Activated effector memory CD4-positive, alpha-beta T cell treated with Interleukin-2 at 50 U/mL for 16 hours (primary cell): Measurements from ENCODE around the gene DMGDH.

Experiments used
- DNase-seq: peaks from one replicate; pipeline ENCODE4 v3.0.0-alpha.2; 2020

The DMGDH gene

DNA sequence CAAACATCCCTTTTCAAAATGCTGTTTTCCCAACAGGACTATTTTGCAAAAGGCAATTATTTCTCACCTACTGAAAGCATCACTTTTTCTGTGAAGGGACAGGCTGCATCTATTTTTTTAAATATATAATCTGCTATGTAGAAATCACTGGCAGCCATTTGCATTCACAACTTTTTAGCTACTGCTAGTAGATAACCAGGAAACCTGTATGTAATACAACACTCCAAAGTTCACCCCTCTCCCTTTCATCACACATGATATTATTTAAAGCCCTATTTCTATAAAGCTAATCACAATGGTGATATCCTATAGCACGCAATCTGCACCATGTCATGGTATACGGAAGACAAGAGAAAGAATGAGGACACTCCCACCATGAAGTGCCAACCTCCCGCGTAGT is 9.8 kb downstream of the DMGDH start:
- no peak for DNase-seq

DNA sequence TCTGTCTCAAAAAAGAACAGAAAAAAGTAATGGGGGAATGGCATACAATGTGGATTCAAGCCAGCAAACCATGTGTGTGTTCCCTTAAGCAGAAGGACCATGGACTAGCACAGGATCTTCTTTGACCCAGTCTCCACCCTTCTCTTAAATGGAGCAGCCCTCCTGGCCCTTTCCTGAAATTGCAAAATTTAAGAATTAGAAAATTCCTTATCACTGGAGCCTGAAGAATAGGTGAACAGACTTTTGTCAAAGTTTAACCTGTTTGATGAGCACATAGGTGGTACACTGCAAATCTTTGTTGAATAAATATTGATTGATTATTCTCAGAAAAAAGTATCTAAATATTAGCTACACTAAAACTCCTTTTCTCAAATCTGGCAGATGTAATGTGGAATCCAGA is 12.6 kb downstream of the DMGDH start:
- no peak for DNase-seq

DNA sequence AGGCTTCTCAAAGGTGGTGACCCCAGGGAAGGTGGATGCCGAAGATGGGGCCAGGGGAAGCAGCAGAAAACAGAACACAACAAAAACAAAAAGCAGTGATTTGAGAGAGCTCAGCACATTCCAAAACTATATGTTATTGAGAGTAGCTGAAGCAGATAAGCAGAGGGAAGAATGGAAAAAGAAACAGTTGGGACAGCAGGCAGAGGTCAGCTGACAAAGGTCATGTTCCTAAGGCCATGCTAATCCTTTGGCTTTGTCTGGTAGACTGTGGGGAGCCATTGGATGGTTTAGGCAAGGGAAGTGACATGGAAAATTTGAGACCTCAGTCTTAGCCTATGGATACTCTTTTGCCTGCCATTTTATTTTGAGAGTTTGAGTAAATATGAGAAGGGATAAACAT is 14.5 kb downstream of the DMGDH start:
- no peak for DNase-seq

DNA sequence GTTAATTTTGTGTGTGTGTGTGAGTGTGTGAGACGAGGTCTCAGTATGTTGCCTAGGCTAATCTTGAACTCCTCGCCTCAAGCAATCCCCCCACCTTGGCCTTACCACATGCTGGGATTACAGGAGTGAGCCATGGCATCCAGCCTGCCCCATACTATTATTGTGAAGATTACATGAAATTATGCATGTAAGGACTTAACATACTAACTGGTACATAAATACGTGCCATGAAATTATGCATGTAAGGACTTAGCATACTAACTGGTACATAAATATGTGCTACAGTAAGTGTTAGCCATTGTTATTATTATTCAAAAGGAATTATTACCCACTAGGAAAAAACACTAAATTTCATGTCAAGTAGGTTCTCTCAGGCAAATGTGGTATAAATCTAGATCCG is 16.2 kb downstream of the DMGDH start:
- no peak for DNase-seq

DNA sequence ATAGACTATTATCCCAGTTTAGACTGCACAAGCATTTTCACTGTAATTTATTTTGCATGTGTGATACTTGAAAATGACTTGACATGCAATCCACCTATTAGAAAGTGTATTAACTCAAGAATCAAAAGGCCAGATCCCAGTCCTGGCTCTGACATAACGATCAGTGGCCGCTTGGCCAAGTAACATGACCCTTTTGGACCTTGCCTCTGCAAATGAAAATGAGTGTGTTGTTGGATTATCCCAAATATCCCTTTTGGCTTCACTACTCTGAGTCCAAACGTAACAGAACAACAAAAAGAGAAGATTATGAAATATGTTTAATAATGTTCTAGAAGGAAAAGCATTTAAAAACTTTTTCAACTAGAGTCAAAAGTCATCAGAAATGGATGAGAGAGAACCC is 19.0 kb downstream of the DMGDH start:
- DNase-seq = no peak

DNA sequence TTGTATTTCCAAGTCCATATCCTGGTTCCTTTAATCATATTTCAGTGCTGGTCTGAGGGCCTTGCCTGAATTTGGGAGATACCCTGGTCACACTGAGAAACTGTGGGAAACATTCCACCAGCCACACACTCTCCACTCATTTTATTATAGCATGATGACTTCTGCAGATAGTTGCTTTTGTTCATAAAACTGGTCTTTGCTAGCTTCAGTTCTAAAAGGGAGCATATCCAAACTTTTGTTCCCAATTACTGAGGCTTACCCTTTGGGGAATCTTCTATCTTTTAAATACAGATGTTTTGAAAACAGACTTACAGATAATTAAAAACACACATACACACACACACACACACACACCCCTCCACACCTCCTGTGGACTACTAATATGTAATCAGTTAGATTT is 21.0 kb downstream of the DMGDH start:
- no peak for DNase-seq

DNA sequence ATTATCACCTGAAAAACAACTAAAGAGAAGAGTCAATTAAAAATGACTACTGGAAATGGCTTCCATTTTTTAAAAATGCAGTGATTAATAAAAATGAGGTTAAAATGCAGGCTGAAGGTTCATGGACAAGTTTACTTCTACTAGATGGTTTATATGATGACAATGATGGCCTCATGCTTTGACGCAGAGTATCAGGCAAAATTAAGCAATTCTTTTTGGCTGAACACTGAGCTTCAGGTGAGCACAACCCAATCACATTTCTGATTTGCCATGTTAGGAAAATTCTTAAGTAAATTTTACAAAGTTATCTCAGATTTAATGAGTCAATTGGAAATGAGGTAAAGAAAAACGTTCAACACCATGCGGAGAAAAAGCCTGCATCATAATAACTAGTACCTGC is 22.3 kb downstream of the DMGDH start:
- DNase-seq = no peak

DNA sequence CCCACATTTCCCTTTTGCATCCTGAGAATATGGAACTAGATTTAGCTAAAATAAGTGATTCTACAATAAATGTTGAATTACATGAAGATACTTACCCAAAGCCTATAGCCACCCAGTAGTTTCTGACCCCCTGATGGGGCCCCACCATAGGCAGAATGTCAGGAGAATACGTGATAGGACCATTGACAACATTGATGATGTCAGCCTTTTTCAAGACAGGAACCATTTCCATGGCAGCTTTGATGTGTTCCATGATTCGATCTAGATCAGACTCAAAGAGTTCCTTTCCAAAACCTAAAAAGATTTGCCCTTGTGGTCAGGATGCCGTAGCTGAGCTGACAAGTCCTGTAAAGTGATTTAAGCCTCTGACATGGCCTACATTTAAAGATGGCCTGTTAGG is 27.3 kb downstream of the DMGDH start:
- DNase-seq = no peak

DNA sequence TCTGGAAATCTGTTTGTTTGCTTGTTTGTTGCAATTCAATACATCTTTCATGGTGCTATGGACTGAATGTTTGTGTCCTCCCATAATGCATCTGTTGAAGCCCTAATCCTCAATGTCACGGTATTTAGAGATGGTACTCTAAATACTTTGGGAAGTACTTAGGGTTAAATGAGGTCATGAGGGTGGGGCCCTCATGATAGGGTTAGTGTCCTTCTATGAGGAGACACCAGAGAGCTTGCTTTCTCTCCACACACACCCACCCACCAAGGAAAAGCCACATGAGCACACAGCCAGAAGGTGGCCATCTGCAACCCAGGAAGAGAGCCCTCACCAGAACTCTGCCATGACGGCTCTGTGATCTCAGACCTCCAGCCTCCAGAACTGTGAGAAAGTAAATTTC is 32.7 kb downstream of the DMGDH start:
- no peak for DNase-seq

DNA sequence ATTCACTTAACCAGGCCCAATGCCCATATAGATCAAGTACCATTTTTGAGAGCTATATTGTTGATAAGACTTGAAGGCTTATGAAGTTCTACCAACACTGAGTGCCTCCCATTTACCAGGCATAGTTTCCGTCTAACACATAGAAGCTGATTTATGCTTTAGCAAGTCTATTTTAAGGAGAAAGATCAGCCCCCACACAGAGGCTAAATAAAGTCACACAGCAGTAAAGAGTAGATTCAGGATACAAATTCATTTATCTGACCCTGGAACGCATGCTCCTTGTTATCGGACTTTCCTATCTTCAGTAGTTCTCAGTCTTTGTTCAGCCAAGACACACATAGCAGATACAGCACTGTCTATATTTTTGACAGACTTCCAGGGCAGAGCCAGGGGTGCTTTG is 34.2 kb downstream of the DMGDH start:
- no peak for DNase-seq

DNA sequence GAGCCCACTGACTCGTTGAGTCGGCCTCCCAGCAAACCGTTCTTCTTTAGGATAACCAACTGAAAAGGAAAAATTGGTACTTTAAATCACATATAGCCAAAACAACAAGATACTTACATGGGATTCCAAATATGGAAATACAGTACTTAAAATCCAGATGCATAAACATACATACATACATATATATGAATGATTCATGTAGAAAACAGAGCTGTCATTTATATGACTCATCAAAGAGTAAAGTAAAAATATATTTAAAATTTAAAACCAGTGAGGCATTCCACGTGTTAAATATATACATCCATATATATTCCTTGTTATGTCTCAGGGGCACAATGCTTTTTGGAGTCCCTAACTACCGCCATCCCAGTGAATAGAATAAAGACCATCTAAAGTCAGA is 36.7 kb downstream of the DMGDH start:
- DNase-seq = no peak

DNA sequence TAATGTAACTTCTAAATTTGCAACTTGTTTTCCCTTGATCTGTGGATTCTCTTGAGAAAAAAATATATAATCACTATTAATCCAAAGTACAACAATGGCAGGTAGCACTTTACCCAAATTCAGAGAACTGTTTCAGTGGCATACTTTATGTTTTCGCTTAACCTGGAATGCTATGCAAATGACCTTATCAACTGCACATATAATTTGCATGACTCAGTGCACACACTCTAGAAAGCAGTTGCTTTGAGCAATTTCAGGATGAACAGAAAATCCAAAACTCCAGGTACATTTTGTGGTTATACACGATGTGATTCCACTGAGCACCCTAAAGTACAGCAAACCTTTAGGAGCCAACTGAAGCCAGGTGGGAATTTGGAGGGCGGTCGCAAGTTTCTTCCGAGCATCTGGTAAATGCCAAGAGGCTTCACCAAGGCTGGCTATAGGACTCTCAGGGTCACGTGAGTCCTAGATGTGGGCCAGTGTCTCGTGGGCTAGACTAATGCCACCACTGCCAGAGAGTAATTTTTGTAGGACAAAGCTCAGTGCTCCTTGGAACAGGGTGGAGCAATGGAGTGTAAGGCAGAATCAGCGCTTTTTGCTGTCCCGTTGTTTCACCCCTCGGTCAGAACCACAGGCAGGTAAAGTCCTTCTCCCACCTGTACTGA is 37.3 kb downstream of the DMGDH start:
- DNase-seq = no peak

DNA sequence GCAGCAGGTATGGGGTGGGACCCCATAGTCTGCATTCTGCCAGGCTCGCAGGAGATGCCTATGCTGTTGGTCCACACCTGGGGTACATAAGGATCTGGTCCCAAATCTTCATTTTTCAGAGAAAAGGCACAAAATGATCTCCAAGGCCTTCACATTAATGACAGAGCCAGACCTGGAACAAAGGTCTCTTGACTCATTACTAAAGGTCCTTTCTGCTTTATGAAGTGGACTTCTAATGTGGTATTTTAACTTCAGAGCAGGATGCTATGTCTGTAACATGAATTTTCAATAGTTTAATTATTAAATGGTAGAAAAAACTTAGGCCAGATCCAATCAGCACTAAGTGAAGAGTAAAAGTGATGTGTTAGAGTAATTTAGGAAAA is 38.0 kb downstream of the DMGDH start:
- DNase-seq = no peak

DNA sequence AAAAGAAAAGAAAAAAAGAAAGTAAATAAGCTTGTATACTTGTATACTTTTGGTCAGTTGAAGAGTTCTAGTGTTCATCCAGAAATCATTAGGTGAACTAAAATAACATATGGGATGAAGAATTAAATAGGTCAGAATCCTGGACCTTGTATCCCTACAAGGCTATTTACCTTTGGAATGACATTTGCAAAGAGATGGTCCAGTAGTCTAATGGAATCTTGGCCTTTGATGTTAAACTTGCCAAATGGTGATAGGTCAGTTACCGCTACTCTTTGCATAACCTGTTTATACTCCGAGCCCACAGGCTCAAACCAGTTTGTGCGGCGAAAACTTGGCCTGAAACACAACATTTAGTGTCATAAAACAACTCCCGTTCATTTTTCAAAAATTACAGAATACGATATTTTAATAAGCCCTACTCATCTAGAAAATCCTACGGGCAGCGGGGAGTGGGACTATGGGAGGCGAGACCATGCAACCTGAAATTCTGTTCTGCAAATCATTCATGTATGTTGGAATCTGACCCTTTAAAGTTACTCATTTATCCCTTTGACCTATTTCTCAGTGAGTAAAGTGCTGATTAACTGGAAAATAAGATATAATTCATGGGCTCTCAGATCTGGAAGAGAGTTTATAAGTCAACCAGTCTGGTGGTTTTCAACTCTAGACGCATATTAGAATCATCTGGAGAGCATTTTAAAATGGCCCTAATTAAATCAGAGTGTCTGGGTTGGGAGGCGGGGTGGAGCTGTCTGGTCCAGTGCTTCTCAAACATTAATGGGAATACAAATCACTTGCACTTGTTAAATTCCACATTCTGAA is 38.6 kb downstream of the DMGDH start:
- no peak for DNase-seq

DNA sequence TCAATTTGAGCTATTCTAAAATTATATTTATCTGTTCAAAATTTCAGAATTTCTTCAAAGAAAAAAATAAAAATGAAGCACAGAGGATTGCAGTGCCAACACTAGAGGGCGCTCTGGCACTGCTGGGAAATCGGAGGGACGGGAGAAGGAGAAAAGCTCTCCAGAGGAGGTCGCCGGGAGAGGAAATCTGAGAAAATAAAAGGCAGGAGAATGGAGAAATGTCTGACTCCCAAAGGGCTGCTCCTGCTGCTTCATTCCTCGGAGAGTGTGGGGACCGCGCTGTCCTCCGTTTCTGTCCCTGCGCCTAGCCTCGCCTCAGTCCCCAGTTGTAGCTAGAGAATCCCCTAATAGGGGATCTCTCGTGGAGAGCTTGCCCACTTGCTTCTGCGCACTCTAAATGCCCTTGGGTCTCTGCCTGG is 44.4 kb downstream of the DMGDH start:
- DNase-seq = peak; percentile 9

DNA sequence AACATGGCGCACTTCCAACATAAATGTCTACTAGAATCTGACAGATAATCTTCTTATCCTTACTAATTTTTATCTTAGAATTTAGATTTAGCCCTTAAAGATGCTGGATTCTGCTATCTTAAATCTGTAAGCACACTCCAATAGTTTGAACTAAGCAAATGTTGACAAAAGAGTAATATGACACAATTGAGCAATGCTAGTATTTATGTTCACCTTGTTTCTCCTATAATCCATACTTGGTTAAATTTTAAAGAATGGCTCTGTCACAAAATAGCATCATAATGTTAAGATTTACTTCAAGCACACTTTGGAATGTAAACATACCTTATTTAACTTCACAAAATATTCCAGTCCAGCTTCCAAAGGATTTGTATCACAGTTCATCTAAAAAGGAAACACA is 45.5 kb downstream of the DMGDH start:
- DNase-seq = no peak

DNA sequence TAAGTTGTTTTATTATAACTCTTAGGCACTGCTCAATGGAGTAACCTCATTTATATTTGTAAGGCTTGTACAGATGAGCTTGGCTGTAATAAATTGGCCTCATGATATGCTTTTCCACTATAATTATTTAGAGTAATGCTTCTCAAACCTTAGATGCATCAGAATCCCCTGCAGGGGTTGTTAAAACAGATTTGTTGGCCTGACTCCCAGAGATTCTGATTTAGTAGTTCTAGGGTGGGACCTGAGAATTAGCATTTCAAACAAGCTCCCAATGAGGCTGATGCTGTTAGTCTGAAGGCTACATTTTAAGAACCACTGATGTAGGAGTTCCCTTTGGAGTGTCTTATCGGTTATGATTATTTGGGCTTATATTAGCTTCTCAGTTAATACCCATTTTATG is 46.1 kb downstream of the DMGDH start:
- no peak for DNase-seq

DNA sequence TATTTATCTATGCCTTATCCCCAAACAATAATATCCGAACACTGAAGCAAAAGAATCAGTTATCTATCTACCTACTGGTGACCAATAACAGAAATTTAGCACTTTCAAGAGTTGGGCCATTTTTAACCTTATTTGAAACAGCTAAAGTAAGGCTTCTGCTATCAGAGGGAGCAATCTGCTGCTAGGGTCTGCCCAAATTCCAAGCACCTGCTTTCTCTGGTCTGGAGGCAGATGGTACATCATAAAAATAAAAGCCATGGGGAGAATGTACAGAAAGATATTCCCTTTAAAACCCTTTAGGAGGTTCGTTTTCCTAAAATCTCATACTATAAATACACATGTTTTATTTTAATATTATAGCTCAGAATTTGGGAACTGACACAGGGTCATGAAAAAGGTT is 46.7 kb downstream of the DMGDH start:
- no peak for DNase-seq

DNA sequence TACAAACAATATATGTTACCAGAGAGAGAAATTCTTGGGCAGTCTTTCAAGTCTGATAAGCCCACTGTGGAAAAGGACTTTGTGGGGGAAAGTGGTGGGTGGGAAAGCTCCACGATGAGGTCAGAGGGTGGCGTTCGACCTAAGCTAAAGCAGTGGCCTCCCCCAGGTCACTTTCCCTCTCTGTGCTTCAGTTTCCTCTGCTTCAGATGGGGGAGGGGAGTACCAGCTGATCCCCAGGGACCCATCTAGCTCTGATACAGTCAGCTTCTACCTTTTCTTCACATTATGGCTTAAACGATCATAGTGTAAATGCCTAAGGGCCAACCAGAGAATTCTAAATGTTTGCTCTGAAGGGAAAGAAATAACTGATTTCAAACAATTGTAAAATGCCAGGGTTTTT is 47.7 kb downstream of the DMGDH start:
- no peak for DNase-seq

DNA sequence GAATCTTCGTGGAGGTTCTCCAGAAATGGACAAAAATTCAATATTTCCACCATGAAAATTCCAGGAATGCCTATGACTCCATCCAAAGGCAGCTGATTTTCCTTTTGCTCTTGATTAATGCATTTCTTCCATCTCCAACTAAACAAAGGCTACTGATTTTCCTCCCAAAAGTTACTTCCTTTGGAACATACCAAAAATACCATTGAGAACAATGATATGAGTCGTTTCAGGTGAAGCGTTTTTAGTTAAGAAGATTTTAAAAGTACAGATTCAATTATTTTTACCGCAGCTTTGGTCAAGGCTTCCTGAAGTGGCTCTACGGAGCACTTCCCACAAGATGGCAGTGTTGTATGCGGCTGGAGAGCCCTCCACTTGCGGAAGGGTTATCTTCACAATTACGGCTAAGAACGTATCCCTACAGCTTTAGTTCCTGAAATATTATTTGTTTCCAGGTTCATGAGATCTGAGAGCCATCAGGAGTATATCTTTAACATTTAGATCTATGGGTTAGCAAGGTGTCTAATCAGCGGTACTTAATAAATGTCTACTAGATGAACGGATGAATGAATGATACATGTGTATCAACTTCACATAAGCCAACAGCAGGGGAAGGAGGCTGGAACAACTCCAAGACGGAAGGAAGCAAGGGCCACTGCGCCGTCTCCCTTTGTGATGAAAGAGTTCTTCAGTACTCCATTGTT is 48.5 kb downstream of the DMGDH start:
- no peak for DNase-seq

DNA sequence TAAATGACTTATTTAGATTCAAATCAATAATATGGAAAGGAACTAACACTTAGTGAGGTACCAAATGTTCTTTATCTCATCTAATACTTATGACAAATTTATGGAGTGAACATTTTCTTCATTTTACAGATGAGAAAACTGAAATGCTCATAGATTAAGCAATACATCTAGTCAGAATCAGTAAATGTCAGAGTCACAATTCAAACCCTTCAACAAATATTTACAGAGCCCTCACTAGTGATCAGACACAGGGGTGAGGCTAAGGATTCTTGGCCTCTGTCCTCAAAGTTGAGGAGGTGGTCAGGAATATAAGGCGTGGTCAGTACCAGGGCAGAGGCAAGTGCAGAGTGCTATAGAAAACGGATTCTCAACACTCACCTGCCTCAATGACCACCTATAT is 54.8 kb downstream of the DMGDH start:
- DNase-seq = no peak

DNA sequence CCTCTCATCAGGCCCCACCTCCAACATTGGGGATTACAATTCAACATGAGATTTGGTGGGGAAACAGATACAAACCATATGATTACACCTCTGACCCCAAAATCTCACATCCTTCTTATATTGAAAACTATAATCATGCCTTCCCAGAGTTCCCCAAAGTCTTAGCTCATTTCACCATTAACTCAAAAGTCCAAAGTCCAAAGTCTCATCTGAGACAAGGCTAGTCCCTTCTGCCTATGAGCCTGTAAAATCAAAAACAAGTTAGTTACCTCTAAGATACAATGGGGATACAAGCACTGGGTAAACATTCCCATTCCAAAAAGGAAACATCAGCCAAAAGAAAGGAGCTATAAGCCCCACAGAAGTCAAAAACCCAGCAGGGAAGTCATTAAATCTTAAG is 57.6 kb downstream of the DMGDH start:
- DNase-seq = no peak

DNA sequence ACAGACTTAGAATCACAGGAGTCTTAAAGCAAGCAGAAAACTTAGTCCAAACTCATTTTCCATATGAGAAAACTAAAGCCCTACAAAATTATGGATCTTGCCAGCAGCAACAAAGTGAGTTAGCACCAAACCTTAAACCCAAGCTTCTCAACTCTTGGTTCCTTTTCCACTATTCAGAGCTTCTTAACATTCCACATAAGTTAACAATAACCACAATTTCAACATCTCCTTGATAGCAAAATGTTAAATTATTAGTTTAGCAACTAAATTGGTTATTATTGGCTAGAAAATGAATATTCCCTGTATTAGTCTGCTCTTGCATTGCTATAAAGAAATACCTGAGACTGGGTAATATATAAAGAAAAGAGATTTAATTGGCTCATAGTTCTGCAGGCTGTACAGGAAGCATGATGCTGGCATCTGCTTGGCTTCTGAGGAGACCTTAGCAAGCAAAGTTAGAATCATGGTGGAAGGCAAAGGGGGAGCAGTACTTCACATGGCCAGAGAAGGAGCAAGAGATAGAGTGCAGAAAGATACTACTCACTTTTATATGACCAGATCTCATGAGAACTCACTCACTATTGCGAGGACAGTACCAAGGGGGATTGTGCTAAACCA is 58.1 kb downstream of the DMGDH start:
- DNase-seq = no peak

DNA sequence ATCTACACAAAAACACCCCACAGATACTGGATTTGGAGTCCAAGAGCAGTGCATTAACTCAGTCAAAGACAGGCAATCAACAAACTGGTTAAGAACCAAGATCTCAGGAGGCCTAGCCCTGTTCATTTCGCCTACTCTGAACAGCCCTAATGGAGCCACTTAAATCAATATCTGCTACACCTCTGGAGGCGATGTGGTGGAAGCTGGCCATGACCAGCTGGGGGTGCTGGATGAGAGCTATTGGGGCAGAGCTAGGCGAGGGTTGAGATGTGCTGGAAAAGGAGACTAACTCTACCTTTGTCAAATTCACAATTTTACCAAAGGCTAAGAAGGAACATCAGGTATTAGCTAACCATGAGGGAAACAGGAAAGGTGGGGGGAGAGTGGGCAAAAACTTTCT is 61.1 kb downstream of the DMGDH start:
- DNase-seq = no peak
